Trophoblast cell (in vitro differentiated cells and primary cell): ENCODE measurements around the gene SESN1.
"Not testable (repeated sequence)": the region's sequence is repeated elsewhere in the genome, so short reads cannot be mapped to it uniquely, and the experiment has no call there.

Experiments
- DNase-seq, 2 donors: peaks; one replicate each; pipeline ENCODE4 v3.0.0-alpha.2; 2016
- H2AFZ ChIP-seq: 2 replicates; pipeline ENCODE4 v1.6.1; 2013; ENCODE audit warnings: low read length, moderate library complexity, mild to moderate bottlenecking; ENCODE audit not compliant: insufficient read depth, poor library complexity
- H2AK5ac ChIP-seq: 2 replicates; pipeline ENCODE4 v1.6.1; 2013; ENCODE audit warnings: mild to moderate bottlenecking, low read length
- H2BK120ac ChIP-seq: 2 replicates; pipeline ENCODE4 v1.6.1; 2013; ENCODE audit warnings: low read length, mild to moderate bottlenecking, moderate library complexity; ENCODE audit not compliant: insufficient read depth, poor library complexity
- H2BK12ac ChIP-seq: 2 replicates; pipeline ENCODE4 v1.6.1; 2013; ENCODE audit warnings: mild to moderate bottlenecking, low read length, moderate library complexity
- H2BK5ac ChIP-seq: 2 replicates; pipeline ENCODE4 v1.6.1; 2013; ENCODE audit warnings: low read length, low read depth, moderate library complexity, mild to moderate bottlenecking; ENCODE audit not compliant: poor library complexity
- H3K14ac ChIP-seq: 2 replicates; pipeline ENCODE4 v1.6.1; 2013; ENCODE audit warnings: mild to moderate bottlenecking, low read length
- H3K18ac ChIP-seq: 2 replicates; pipeline ENCODE4 v1.6.1; 2013; ENCODE audit warnings: mild to moderate bottlenecking, low read length
- H3K23ac ChIP-seq: 2 replicates; pipeline ENCODE4 v1.6.1; 2013; ENCODE audit warnings: low read length
- H3K27ac ChIP-seq: 2 replicates; pipeline ENCODE4 v1.5.1; 2013; ENCODE audit warnings: low read depth, mild to moderate bottlenecking, inconsistent platforms, low read length, moderate library complexity
- H3K27me3 ChIP-seq: 2 replicates; pipeline ENCODE4 v1.6.1; 2013; ENCODE audit warnings: inconsistent platforms, mild to moderate bottlenecking, low read length, moderate library complexity; ENCODE audit not compliant: insufficient read depth
- H3K36me3 ChIP-seq, 2 experiments: 1 replicate in 1 of 2; 2 replicates in 1 of 2; pipeline ENCODE4 v1.6.1; 2013; ENCODE audit warnings: low read length in 2 of 2, mild to moderate bottlenecking in 2 of 2, moderate library complexity in 1 of 2; ENCODE audit not compliant: insufficient read depth in 2 of 2, control insufficient read depth in 1 of 2
- H3K4ac ChIP-seq: 2 replicates; pipeline ENCODE4 v1.6.1; 2013; ENCODE audit warnings: low read depth, mild to moderate bottlenecking, low read length, moderate library complexity
- H3K4me1 ChIP-seq, 2 experiments: 1 replicate in 1 of 2; 2 replicates in 1 of 2; pipeline ENCODE4 v1.6.1; 2013; ENCODE audit warnings: low read length in 2 of 2, mild to moderate bottlenecking in 2 of 2, moderate library complexity in 1 of 2; ENCODE audit not compliant: insufficient read depth in 2 of 2, control insufficient read depth in 1 of 2
- H3K4me2 ChIP-seq: 2 replicates; pipeline ENCODE4 v1.6.1; 2013; ENCODE audit warnings: inconsistent platforms, mild to moderate bottlenecking, low read length, moderate library complexity
- H3K4me3 ChIP-seq: 2 replicates; pipeline ENCODE4 v1.5.1; 2013; ENCODE audit warnings: mild to moderate bottlenecking, low read depth, low read length, inconsistent platforms
- H3K79me1 ChIP-seq: one replicate; pipeline ENCODE4 v1.6.1; 2013; ENCODE audit warnings: low read length
- H3K79me2 ChIP-seq: 2 replicates; pipeline ENCODE4 v1.6.1; 2013; ENCODE audit warnings: low read length, mild to moderate bottlenecking; ENCODE audit not compliant: control insufficient read depth, insufficient read depth, poor library complexity
- H3K9ac ChIP-seq: 2 replicates; pipeline ENCODE4 v1.6.1; 2013; ENCODE audit warnings: mild to moderate bottlenecking, low read length
- H3K9me3 ChIP-seq: 2 replicates; pipeline ENCODE4 v1.6.1; 2013; ENCODE audit warnings: low read depth, mild to moderate bottlenecking, control low read depth, inconsistent platforms, low read length; ENCODE audit not compliant: insufficient read depth
- H4K12ac ChIP-seq: 2 replicates; pipeline ENCODE4 v1.6.1; 2013; ENCODE audit warnings: low read depth, mild to moderate bottlenecking, low read length, moderate library complexity
- H4K8ac ChIP-seq: 2 replicates; pipeline ENCODE4 v1.6.1; 2013; ENCODE audit warnings: low read depth, mild to moderate bottlenecking, low read length, moderate library complexity
- H4K91ac ChIP-seq: one replicate; pipeline ENCODE4 v1.6.1; 2013; ENCODE audit warnings: low read depth, mild to moderate bottlenecking, low read length, moderate library complexity
- WGBS: extraction: QIAGEN DNeasy Blood & Tissue Kit; methylation state at CpG from one replicate; pipeline ENCODE4 v1.1.7; 2013; ENCODE audit warnings: missing lambda C conversion rate; ENCODE audit not compliant: insufficient read length, insufficient coverage; ENCODE audit errors: extremely low coverage; 5-methylcytosine and 5-hydroxymethylcytosine counted together

The SESN1 gene

DNA sequence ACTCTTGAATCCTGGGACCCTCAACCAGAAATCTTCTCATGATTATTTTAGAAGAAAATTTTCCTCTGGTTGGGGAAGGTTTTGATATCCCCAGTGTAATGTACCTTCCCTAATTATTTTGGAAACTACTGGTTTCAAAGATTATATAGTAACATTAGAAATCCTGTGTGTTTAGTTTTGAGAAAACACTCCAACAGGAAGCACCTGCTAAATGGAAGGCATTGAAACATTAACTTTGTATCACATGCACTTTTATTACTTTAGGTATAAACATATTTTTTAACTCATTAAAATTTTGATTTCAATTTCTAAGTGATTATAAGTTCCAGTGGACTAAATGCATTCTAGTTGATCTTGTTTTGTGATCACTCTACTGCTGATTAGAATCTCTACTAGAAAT is 109.3 kb downstream of the SESN1 start:
- no peak overlapping the region for H3K14ac ChIP-seq

DNA sequence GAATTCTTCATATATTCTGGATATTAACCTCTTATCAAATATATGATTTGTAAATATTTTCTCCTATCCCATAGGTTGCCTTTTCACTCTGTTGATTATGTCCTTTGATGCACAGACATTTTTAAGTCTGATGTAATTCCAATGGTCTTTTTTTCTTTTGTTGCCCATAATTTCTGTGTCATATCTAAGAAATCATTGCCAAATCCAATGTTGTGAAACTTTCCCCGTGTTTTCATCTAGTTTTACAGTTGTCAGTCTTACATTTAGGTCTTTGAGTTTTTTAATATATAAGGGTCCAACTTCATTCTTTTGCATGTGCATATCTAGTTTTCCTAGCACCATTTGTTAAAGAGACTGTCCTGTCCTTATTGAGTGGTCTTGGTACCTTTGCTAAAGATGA is 111.5 kb downstream of the SESN1 start:
- Histone ChIP-seq H3K79me2 (no peaks in the 10 kb centered on the region), H2BK12ac (no peak overlapping the region), H2AK5ac (no peak overlapping the region), H3K18ac (no peak overlapping the region), H3K27me3 (no peaks in the 10 kb centered on the region), H3K9ac (no peak overlapping the region), H3K14ac (no peak overlapping the region), H3K4ac (no peak overlapping the region), H4K91ac (no peak overlapping the region), H3K36me3 (peaks cover 4 to 6% of the 10 kb centered on the region in 2 experiments), H3K4me3 (no peak overlapping the region), H3K4me1 (no peaks in the 10 kb centered on the region), H3K79me1 (no peaks in the 10 kb centered on the region), H2BK5ac (no peak overlapping the region), H4K12ac (no peak overlapping the region), H3K23ac (no peak overlapping the region), H2BK120ac (no peak overlapping the region), H3K9me3 (no peaks in the 10 kb centered on the region), H3K4me2 (no peak overlapping the region), H3K27ac (no peak overlapping the region), H2AFZ (no peak overlapping the region), H4K8ac (no peak overlapping the region)
- DNase-seq: no peak
- WGBS: no CpG with 5 or more reads among the region's 1 CpG

More for the DNA sequence above, 109.3 kb downstream of the SESN1 start:
- Histone ChIP-seq H2BK5ac (no peak overlapping the region), H3K4me1 (no peaks in the 10 kb centered on the region), H3K18ac (no peak overlapping the region), H2AK5ac (no peak overlapping the region), H2AFZ (no peak overlapping the region), H3K27ac (no peak overlapping the region), H3K4me3 (no peak overlapping the region), H3K79me2 (no peaks in the 10 kb centered on the region), H3K4ac (no peak overlapping the region), H4K12ac (no peak overlapping the region), H2BK12ac (no peak overlapping the region), H3K36me3 (peaks cover 9% of the 10 kb centered on the region in 2 experiments), H3K27me3 (no peaks in the 10 kb centered on the region), H3K4me2 (no peak overlapping the region), H3K9ac (no peak overlapping the region), H4K91ac (no peak overlapping the region), H3K9me3 (no peaks in the 10 kb centered on the region), H2BK120ac (no peak overlapping the region), H3K23ac (no peak overlapping the region), H3K79me1 (no peaks in the 10 kb centered on the region), H4K8ac (no peak overlapping the region)
- DNase-seq: no peak

DNA sequence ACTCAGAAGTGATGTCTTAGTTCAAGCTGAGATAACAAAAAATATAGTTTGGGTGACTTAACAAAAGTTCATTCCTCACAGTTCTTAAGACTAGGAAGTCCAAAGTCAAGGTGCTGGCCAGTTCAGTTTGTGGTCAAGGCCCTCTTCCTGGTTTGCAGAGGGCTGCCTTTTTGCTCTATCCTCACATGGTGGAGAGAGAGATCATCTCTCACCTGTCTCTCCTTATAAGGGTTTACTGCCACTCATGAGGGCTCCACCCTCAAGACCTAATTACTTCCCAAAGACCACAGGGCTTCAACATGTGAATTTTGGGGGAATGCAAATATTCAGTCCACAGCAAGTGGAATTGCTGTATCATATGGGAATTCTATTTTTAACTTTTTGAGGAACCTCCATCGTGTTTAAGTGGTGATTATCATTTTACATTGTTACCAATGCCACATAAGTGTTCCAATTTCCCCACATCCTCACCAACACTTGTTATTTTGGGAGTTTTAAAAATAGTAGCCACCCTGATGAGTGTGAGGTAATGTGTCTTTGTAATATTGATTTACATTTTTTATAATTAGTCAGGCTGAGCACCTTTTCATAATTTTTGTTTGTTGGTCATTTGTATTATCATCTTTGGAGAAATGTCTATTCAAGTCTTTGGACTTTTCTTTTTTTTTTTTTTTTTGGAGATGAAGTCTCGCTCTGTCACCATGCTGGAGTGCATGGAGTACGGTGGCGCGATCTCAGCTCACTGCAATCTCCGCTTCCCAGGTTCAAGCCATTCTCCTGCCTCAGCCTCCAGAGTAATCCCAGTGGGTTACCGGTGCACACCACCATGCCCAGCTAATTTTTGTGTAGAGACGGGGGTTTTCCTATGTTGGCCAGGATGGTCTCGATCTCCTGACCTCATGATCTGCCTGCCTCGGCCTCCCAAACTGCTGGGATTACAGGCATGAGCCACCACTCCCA is 112.2 kb downstream of the SESN1 start:
- no peak overlapping the region for H3K23ac ChIP-seq
- H4K8ac ChIP-seq: no peak overlapping the region
- no peaks in the 10 kb centered on the region for H3K9me3 ChIP-seq
- no CpG with 5 or more reads among the region's 10 CpGs for WGBS
- H3K36me3 ChIP-seq: peaks cover 0 to 2% of the 10 kb centered on the region in 2 experiments
- H3K4me2 ChIP-seq: no peak overlapping the region
- H3K27me3 ChIP-seq: no peaks in the 10 kb centered on the region
- DNase-seq: no peak
- H2AK5ac ChIP-seq: no peak overlapping the region
- no peak overlapping the region for H3K14ac ChIP-seq
- H2BK12ac ChIP-seq: no peak overlapping the region
- no peak overlapping the region for H3K4me3 ChIP-seq
- H3K27ac ChIP-seq: no peak overlapping the region
- H4K91ac ChIP-seq: no peak overlapping the region
- H3K18ac ChIP-seq: no peak overlapping the region
- no peak overlapping the region for H2AFZ ChIP-seq
- no peak overlapping the region for H3K4ac ChIP-seq
- no peak overlapping the region for H3K9ac ChIP-seq
- no peaks in the 10 kb centered on the region for H3K79me1 ChIP-seq
- H4K12ac ChIP-seq: no peak overlapping the region
- no peak overlapping the region for H2BK120ac ChIP-seq
- H2BK5ac ChIP-seq: no peak overlapping the region
- no peaks in the 10 kb centered on the region for H3K79me2 ChIP-seq
- no peaks in the 10 kb centered on the region for H3K4me1 ChIP-seq

DNA sequence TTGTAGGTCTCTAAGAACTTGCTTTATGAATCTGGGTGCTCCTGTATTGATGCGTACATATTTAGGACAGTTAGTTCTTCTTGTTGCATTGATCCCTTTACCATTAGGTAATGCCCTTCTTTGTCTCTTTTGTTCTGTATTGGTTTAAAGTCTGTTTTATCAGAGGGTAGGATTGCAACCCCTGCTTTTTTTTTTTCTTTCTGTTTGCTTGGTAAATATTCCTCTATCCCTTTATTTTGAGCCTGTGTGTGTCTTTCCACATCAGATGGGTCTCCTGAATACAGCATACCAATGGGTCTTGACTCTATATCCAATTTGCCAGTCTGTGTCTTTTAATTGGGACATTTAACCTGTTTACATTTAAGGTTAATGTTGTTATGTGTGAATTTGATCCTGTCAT is 116.0 kb downstream of the SESN1 start:
- not testable (repeated sequence) for H3K23ac ChIP-seq, H4K8ac ChIP-seq, H3K14ac ChIP-seq, H4K91ac ChIP-seq, H2AFZ ChIP-seq, H2BK12ac ChIP-seq, H3K4me3 ChIP-seq, H3K27me3 ChIP-seq, DNase-seq, H3K79me2 ChIP-seq, H3K27ac ChIP-seq, H2BK5ac ChIP-seq, H3K9me3 ChIP-seq, H4K12ac ChIP-seq, H3K4me1 ChIP-seq, H3K4me2 ChIP-seq, H3K36me3 ChIP-seq, H3K79me1 ChIP-seq, H2AK5ac ChIP-seq, H3K4ac ChIP-seq, H3K18ac ChIP-seq, H2BK120ac ChIP-seq, H3K9ac ChIP-seq
- WGBS: no CpG with 5 or more reads among the region's 1 CpG
